T follicular helper cell (primary cell): ENCODE data around the gene CYB561D2.

Experiments used
- DNase-seq: peaks from one replicate; pipeline ENCODE4 v3.0.0-alpha.2; 2020; ENCODE audit warnings: low read depth

CYB561D2 gene

GRCh38 chr3:50390508-50391224 is 40.0 kb downstream of the CYB561D2 start:
- no peak for DNase-seq

DNA sequence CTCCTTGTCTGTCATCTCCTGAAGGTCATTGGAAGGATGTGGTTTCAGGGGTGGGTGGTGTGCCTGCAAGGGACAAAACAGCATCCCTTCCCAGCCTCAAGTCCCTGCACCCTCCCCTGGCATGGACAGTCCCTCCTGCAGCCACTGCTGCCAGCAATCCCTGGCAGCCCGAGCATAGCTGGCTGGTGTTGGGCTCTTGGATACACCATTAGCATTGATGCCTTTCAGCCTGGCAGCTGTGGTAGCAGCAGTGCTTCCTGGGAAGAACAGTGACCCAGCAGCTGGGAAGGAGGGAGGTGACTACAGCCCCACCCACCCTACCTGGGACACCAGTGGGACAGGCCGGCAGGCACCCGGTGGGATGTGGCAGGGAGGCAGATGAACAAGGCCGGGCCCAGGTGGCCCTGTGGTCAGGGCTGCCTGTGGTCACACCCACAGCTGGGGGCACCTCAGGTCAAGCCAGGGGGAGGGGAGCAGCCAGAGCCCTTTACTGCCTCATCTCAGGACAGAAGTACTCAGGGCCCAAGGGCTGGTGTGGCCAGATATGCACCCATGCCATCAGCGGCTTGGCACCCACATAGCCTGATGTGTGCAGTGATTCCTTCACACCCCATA is 41.5 kb downstream of the CYB561D2 start:
- no peak for DNase-seq

DNA sequence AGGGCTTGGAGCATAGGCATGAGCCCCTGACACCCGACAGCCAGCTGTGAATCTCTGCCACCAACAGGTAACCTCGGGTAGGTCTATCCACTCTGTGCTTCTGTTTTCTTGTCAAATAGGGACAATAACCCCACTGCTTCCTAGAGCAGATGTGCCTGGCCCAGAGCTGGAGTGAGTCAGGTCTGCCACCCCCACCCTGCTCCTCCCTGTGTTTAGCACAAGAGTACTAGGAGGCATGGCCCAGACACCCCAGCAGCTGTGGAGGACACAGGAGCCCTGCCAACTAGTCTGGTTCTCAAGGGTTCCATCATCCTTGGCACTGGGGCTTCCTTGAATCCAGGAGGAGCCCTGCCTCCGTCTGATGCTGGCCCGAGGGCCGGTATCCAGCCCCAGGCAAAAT is 42.4 kb downstream of the CYB561D2 start:
- DNase-seq: no peak

GRCh38 chr3:50395070-50395860 is 44.6 kb downstream of the CYB561D2 start:
- no peak for DNase-seq

DNA sequence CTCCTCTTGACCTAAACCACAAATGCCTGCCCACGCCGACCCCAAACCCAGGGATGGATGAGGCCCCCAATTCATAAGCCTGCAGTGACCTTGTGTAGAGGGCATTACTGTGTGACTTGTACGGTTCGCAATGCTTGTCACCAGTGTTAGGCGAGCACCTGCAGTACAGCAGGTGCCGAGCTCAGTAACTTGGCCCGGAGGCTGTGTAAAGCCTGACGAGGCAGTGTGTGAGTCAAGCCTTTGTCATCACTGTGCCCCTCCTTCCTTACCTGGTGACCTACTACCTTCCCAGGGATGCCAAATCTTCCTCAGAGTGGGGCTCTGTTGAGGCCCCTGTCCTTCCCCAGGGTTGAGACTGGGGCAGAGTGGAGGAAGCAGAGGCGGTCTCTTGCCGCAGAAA is 45.8 kb downstream of the CYB561D2 start:
- DNase-seq: no peak

DNA sequence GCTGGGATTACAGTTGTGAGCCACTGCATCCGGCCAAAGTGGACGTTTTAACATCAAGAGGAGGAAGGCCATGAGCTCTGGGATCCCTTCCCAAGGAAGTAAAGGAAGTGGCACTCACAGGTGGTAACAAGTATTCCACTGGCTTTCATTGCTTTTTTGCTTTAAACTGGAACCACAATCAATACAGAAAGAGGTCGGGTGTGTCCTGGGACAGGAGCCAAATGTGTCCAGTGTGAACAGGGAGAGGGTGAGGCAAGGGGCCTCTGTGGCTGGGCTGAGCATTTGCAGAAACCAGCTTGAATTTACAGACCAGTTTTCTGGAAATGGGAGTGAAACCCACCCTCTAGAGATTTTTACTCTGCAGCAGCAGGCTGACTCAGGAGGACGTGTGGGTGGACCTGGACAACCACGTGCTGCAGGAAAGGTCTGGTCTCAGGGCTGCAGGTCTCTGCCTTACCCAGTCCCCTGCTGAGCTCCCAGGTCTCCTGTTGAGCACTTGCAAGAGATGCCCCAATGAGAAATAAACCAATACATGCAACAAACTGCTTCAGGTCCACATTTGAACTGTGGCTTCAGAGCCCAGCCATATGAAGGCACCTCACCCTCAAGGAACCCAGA is 51.4 kb downstream of the CYB561D2 start:
- no peak for DNase-seq
